Lower leg skin (tissue), 3 donors: Measurements from ENCODE around the gene AGAP3.

Experiments
- POLR2A ChIP-seq, 2 donors: fragments of 450-650 bp; IDR thresholded peaks; one replicate each; pipeline ENCODE4 v1.6.1; 2016 to 2017; ENCODE audit warnings: antibody characterized with exemption in 2 of 2, mild to moderate bottlenecking in 1 of 2, moderate library complexity in 1 of 2
- TF ChIP-seq, protein P1 (sequence below), 3 donors: fragments of 450-650 bp; IDR thresholded peaks; one replicate each; pipeline ENCODE4 v1.5.1; 2016; ENCODE audit warnings: antibody characterized with exemption in 3 of 3, mild to moderate bottlenecking in 3 of 3, moderate library complexity in 2 of 3

DNA sequence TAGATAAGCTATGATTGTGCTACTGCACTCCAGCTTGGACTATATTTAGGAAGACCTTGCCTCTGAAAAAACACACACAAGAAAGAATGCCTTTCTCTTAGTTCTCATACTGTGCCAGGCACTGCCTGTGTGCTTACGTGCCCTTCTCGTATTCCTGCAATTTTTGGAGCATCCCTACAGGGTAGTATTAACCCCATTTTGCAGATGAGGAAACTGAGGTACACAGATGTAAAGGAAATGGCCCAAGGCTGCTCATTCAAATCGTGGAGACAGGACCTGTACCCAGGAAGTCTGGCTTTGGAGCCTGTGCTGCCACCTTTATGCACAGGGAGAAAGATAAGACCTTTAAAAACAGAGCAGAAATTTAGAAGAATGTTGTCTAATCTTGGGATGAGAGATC is 16.7 kb downstream of the AGAP3 start:
- TF ChIP-seq, protein P1, sequence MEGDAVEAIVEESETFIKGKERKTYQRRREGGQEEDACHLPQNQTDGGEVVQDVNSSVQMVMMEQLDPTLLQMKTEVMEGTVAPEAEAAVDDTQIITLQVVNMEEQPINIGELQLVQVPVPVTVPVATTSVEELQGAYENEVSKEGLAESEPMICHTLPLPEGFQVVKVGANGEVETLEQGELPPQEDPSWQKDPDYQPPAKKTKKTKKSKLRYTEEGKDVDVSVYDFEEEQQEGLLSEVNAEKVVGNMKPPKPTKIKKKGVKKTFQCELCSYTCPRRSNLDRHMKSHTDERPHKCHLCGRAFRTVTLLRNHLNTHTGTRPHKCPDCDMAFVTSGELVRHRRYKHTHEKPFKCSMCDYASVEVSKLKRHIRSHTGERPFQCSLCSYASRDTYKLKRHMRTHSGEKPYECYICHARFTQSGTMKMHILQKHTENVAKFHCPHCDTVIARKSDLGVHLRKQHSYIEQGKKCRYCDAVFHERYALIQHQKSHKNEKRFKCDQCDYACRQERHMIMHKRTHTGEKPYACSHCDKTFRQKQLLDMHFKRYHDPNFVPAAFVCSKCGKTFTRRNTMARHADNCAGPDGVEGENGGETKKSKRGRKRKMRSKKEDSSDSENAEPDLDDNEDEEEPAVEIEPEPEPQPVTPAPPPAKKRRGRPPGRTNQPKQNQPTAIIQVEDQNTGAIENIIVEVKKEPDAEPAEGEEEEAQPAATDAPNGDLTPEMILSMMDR (IDR thresholded peaks at IDR 0.05) = no peak
- no peak for TF ChIP-seq POLR2A (IDR thresholded peaks at IDR 0.05)
